Fibroblast of skin of right quadriceps (primary cell): ENCODE data around the gene SEMA6A.

ENCODE experiments used
- DNase-seq: peaks from one replicate; pipeline ENCODE4 v3.0.0-alpha.2; 2013

Gene SEMA6A

GRCh38 chr5:116428966-116429365, 145.7 kb downstream of the SEMA6A start:
- no peak for DNase-seq

DNA sequence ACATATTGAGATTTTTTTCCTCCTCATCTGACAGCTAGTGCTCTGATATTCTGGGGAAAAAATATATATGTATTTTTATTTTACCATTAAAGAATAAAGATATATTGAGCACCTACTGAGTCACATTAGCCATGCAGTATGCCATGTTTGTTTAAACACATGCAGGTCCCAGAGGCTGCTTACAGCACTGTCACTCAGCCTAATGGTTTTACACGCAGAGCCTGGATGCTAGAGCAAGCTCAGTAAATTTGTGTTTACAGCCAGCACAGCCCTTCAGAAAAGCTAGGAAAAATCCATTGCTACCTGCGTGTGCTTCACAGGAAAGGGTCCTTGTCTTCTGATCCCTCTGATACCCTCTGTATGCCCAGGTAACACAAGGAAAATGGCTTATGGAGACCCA, 146.2 kb downstream of the SEMA6A start:
- DNase-seq: no peak

DNA sequence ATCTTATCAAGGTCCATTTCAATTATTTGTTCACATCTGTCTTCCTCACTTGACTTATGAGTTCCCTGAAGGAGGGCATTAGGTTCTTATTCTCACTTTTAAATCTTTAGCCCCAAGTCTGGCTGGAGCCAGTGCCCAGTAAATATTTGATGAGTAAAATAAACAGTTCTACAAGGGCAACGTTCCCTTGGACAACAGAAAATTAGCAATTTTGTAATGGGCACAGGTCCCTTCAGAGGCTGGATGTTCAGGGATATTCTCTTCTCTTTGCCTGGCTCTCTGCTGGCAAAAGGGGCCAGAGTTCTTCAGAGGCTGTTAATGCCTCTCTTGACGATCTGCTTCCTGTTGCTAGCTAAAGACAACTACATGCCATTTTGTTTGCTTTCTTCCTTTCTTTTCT, 149.7 kb downstream of the SEMA6A start:
- no peak for DNase-seq

DNA sequence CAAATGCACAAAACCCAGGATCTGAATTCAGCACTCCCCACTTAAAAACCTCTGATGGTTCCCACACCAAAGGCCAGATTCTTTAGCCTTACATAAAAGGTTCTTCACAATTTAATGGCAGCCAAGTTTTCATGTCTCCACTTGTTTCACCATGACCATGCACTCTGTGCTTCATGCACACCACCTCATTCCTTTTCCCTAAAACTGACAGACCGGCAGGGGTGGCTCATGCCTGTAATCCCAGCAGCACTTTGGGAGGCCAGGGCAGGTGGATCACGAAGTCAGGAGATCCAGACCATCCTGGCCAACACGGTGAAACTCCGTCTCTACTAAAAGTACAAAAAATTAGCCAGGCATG, 150.4 kb downstream of the SEMA6A start:
- no peak for DNase-seq

GRCh38 chr5:116423587-116424257, 150.9 kb downstream of the SEMA6A start:
- no peak for DNase-seq

DNA sequence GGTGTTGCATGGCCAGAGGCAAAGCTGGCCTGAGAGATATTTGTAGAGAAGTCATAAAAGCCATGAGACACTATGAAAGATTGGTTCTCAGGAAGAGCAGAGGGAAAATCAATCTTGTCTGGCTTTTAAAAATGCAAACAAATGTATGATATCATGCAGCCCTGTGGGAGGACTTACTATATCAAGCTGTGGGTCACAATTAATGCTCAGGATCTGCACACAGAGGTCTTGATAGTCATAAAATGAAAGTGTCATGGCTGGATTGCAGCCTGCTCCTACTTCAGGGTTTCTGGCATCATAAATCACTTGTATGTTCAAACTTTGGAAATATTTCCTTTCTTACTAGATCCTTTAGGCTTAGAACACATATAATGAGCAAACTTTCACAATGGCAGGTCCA, 151.5 kb downstream of the SEMA6A start:
- peak; percentile 3 for DNase-seq

- no peak for DNase-seq
Observed at GRCh38 chr5:116421080-116421629, 153.5 kb downstream of the SEMA6A start.

DNA sequence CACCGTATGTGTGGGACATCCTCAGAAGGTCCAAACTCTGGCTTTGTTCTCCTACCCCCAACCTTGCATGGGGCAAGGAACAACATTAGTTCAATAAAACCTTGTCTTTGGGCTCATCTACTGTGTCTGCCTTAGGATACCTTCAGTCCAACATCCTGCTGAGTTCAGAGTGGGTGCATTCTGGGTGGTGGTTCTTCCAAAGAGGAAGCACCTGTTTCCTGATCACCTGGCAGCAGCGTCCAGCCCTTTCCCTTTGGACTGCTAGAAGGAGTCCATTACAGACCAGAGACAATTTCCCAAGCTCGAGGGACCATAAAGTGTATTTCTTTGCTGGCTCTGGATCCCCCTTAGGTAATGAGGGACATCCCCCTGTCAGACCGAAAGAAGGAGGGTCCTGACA, 154.1 kb downstream of the SEMA6A start:
- no peak for DNase-seq

DNA sequence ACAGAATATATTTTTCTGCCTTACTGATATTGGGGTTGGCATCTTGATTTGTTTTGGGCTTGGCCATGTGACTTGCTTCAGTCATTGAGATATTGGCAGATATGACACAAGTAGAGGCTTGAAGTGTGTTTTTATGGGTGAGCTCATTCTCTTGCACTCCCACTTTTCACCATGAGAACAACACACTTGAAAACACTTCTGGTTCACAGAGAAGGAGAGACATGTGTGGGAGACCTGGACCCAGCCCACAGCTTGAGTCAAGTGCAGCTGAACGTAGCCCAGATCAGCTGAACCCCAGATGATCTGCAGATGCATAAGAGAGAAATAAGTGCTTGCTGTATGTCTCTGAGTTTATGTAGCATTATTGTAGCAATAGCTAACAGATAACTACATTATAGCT, 155.4 kb downstream of the SEMA6A start:
- no peak for DNase-seq

DNA sequence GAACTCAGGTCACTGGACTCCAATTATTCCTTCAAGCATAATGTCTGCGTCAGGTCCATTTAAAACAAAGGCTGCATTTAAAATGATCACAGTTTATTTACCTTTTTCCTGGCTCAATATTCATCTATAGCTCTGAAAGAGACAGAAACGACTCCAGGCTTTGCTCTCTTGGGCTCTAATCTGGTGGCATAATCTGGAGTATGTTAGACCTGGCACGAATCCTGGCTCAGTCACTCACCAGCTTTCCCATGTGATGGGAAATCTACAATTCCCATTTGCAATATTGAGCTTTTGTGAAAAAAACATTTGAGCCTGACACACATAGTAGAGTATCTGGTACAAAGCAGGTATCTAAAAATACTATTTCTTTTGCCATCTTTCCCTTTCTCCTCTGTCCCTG, 155.8 kb downstream of the SEMA6A start:
- DNase-seq: no peak

- no peak for DNase-seq
Observed at GRCh38 chr5:116418016-116418415, 156.6 kb downstream of the SEMA6A start.

DNA sequence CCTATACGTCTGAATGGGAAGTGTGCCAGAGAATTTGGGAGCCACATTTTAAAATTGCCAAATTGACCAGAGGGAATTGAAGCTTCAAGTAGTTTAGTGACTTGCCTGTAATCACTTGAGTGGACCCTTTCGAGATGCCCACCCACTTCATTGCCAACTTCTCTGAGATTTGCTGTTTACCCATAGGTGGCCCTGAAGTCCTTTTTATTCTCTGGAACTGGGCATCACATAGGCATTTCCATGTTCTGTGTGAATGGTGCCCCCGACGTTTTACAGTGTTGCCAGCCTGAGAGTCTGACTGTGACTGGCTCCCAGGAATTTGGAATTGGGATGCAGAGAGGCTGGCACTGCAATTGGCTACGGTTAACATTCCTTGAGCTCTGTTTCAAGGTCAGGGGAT, 158.6 kb downstream of the SEMA6A start:
- DNase-seq: no peak

- DNase-seq: no peak
Observed at GRCh38 chr5:116415182-116415581, 159.4 kb downstream of the SEMA6A start.

GRCh38 chr5:116411101-116411571, 163.5 kb downstream of the SEMA6A start:
- no peak for DNase-seq

GRCh38 chr5:116410336-116410890, 164.2 kb downstream of the SEMA6A start:
- no peak for DNase-seq

- no peak for DNase-seq
Observed at GRCh38 chr5:116409591-116410296, 164.9 kb downstream of the SEMA6A start.

- DNase-seq: no peak
Observed at GRCh38 chr5:116406306-116407041, 168.1 kb downstream of the SEMA6A start.

DNA sequence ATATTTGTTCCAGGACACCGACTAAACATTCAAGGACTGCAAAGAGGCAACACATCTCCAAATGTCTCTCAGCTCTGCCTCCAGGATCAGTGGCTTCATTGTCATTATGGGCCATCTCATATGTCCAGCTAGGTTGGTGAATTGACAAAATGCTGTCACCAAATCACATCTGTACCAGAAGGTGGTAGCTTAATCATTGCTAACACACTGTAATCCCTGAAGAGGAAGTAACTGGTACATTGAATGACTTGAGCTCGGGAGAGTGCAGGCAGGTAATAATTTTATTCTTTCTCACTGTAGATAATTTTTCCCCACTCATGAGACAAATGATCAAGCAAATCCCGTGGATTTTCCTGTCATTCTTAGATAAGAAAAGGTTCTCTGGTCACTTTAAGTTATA, 169.8 kb downstream of the SEMA6A start:
- no peak for DNase-seq

- no peak for DNase-seq
Observed at GRCh38 chr5:116404016-116404415, 170.6 kb downstream of the SEMA6A start.

- DNase-seq: no peak
Observed at GRCh38 chr5:116402235-116402634, 172.4 kb downstream of the SEMA6A start.

- no peak for DNase-seq
Observed at GRCh38 chr5:116401576-116401975, 173.0 kb downstream of the SEMA6A start.

DNA sequence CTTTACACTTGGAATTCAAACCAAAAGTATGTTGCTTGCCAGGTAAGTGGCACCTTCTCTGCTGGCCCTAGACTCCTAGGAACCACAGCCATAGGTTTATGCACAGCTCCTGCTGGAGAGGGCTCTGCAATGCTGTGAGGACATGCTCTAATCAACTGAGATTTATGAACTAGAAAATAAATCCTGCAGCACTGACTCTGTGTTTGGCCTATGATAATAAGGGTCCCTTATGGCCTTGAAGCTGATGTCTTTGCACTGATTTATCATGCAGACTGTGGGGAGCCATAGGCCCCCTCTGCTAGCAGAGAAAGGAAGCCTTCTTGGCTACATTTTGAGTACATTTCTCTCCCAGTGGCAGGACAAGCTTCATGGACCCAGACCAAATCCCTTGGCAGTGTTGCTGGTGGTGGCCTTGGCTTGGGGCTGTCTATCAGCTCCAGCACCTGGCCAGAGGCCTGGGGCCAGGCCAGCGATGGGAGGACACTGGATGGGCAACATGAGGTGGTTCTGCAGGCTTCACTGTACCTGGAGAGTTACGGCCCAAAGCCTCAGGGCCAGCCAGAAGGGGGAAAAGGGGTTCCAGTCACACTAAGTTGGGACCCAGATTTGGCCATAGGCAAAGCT, 178.0 kb downstream of the SEMA6A start:
- DNase-seq: no peak

DNA sequence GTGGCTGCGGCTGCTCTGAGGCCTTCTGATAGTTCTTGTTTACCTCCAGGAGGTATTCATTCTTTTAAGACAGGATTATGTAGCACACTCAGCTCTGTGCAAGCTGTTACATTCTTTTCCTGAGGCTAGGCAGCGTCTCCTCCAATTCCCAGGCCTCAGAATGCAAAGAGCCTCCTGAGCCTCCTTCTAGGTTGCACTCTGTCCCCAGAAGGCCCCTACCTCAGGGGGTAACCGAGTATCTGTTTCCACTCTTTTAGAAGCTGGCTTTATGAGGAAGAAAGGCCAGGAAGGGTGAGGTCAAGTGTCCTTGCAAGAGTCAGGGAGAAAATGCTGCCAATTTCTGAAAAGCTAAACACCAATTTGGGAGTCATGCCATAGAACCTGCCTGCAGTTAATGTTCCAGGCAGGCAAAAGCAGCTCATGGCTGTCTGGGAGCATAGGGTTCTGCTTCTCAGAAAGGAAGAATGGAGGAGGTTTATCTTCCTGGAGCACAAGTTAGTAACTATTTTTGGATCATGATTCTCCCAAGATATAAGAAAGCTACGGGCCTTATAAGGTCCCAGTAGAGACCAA, 178.9 kb downstream of the SEMA6A start:
- no peak for DNase-seq
